ENCODE results near the gene DIABLO. TPM values are rescaled to one million over a fixed set of nuclear protein-coding genes. Genes with fewer than 3 reads are reported as not detected.

The DIABLO gene
- total RNA-seq, 2 donors from 2014 or later, result 77.5 to 81.0 TPM

DNA sequence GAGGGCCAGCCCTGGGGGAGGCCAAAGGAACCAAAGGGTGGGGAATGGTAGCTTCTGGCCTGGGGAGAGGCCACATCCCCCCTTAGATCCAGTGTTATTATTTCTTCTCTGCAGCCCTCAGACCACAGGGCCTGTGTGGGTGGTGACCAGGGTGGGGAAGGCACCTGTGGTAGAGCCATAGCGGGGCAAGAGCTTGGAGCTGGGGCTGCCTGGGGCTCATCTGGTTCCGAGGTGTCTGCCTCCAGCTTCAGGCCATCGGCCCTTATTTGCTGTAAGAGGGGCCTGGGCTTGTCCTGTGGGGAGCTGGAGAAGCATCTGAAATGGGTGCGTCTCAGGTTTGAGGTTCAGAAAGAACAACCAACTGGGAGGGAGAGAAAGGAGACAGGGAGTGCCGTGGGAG lies 24.5 kb downstream of the DIABLO start:
- Histone ChIP-seq H3K36me3 (ENCODE audit: control insufficient read depth, insufficient read depth, low read length) (no peaks in the 10 kb centered on the region), H3K4me3 (ENCODE audit: low read length) (no peak overlapping the region), H3K27ac (ENCODE audit: low read depth, low read length) (no peak overlapping the region), H3K27me3 (ENCODE audit: control insufficient read depth, insufficient read depth, low read length, poor library complexity, severe bottlenecking) (peaks cover 17% of the 10 kb centered on the region), H3K9me3 (ENCODE audit: control insufficient read depth, low read length) (no peaks in the 10 kb centered on the region), H3K4me1 (ENCODE audit: control insufficient read depth, insufficient read depth, low read length) (no peaks in the 10 kb centered on the region), H3K9ac (ENCODE audit: extremely low read depth, low read length, poor library complexity, severe bottlenecking) (no peak overlapping the region)
- no peak overlapping the region for H3K4me3 Mint-ChIP-seq
- no peaks in the 10 kb centered on the region for H3K9me3 Mint-ChIP-seq
- H3K36me3 Mint-ChIP-seq (ENCODE audit: low read depth), result no peaks in the 10 kb centered on the region
- DNase-seq, result peak; percentile 48
- TF ChIP-seq, protein P1, sequence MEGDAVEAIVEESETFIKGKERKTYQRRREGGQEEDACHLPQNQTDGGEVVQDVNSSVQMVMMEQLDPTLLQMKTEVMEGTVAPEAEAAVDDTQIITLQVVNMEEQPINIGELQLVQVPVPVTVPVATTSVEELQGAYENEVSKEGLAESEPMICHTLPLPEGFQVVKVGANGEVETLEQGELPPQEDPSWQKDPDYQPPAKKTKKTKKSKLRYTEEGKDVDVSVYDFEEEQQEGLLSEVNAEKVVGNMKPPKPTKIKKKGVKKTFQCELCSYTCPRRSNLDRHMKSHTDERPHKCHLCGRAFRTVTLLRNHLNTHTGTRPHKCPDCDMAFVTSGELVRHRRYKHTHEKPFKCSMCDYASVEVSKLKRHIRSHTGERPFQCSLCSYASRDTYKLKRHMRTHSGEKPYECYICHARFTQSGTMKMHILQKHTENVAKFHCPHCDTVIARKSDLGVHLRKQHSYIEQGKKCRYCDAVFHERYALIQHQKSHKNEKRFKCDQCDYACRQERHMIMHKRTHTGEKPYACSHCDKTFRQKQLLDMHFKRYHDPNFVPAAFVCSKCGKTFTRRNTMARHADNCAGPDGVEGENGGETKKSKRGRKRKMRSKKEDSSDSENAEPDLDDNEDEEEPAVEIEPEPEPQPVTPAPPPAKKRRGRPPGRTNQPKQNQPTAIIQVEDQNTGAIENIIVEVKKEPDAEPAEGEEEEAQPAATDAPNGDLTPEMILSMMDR (conservative IDR thresholded peaks at IDR 0.05), result no peak
- 91 to 100% methylated on average over 3 to 5 of the region's 5 CpGs for WGBS, 2 experiments (ENCODE audit: insufficient coverage in 1 of 2, insufficient read length in 1 of 2)
- H3K27me3 Mint-ChIP-seq (ENCODE audit: insufficient read depth), result peaks cover 54% of the 10 kb centered on the region
- peaks cover 5% of the 10 kb centered on the region for H3K4me1 Mint-ChIP-seq
- H3K27ac Mint-ChIP-seq, result no peak overlapping the region

DNA sequence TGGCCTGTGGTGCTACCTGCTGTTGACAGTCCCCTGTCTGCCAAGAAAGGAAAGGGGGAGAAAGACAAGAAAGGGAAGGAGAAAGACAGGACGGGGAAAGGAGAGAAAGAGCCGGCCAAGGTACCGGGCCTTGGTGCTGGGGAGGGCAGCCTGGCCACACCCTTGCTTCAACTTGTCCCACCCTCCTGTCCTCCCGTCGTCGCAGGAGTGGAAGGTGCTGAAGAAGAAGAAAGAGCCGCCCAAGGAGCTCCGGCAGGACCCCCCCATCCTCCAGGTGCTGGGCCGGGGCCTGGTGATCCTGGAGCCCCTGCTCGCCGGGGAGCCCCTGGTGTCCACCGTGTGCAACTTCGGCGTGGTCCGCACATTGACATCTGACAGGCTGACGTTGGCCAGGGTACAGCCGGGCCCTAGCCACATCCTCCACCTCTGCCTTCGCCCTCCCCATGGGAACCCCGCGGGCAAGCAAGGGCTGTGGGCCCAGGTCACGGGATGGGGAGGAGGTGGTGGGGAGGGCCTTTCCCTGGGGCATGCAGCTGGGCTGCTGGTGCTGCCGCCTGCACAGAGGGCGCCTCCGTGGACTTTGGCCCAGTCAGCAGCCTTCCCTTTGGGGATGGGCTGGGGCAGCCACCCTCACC lies 25.2 kb downstream of the DIABLO start:
- 88 to 91% methylated on average over 8 to 24 of the region's 24 CpGs for WGBS, 2 experiments (ENCODE audit: insufficient coverage in 1 of 2, insufficient read length in 1 of 2)
- H3K4me3 Mint-ChIP-seq, result no peak overlapping the region
- H3K4me1 Mint-ChIP-seq, result peaks cover 5% of the 10 kb centered on the region
- H3K9me3 Mint-ChIP-seq, result no peaks in the 10 kb centered on the region
- TF ChIP-seq, protein P1 (conservative IDR thresholded peaks at IDR 0.05), result peak; percentile 61
- no peaks in the 10 kb centered on the region for H3K4me1 ChIP-seq (ENCODE audit: control insufficient read depth, insufficient read depth, low read length)
- H3K27me3 ChIP-seq (ENCODE audit: control insufficient read depth, insufficient read depth, low read length, poor library complexity, severe bottlenecking), result peaks cover 17% of the 10 kb centered on the region
- no peaks in the 10 kb centered on the region for H3K36me3 ChIP-seq (ENCODE audit: control insufficient read depth, insufficient read depth, low read length)
- peak; percentile 77 for DNase-seq
- H3K27ac ChIP-seq (ENCODE audit: low read depth, low read length), result no peak overlapping the region
- no peaks in the 10 kb centered on the region for H3K9me3 ChIP-seq (ENCODE audit: control insufficient read depth, low read length)
- H3K36me3 Mint-ChIP-seq (ENCODE audit: low read depth), result no peaks in the 10 kb centered on the region
- peaks cover 50% of the 10 kb centered on the region for H3K27me3 Mint-ChIP-seq (ENCODE audit: insufficient read depth)
- no peak overlapping the region for H3K27ac Mint-ChIP-seq
- H3K9ac ChIP-seq (ENCODE audit: extremely low read depth, low read length, poor library complexity, severe bottlenecking), result no peak overlapping the region
- no peak overlapping the region for H3K4me3 ChIP-seq (ENCODE audit: low read length)

DNA sequence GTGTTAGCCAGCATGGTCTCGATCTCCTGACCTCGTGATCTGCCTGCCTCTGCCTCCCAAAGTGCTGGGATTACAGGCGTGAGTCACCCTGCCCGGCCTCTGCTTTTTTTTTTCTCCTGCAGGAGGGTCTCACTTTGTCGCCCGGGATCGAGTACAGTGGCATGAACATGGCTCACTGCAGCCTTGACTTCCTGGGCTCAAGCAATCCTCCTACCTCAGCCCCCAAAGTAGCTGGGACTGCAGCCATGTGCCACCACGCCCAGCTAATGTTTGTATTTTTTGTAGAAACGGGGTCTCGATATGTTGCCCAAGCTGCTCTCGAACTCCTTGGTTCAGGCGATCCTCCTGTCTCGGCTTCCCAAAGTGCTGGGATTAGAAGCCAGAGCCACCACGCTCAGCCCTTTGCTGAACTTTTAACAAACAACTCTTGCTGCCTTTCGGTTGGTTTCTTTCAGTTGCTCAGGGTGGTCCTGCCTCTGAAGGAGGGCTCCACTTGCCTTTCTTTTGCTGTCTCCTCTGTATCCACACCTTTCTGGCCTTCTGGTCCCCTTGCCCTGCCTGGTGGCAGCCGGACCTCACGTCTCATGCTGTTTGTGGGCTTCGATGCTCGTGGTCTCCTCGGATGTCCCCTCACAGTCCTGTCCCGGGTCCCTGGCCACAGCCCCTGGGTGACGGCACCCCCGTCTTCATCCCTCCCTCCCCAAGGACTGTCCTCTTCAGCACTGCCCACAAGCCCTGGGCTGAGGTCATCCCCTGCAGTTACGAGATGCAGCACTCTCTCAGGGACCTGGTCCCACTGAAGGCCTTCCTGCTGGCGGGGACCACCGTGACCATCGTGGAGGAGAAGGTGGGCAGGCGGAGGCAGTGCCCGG lies 26.1 kb downstream of the DIABLO start:
- H3K4me1 Mint-ChIP-seq, result peaks cover 2% of the 10 kb centered on the region
- H3K9me3 ChIP-seq (ENCODE audit: control insufficient read depth, low read length), result no peaks in the 10 kb centered on the region
- TF ChIP-seq, protein P1 (conservative IDR thresholded peaks at IDR 0.05), result no peak
- 92 to 93% methylated on average over 22 to 29 of the region's 29 CpGs for WGBS, 2 experiments (ENCODE audit: insufficient coverage in 1 of 2, insufficient read length in 1 of 2)
- peak; percentile 53 for DNase-seq
- no peak overlapping the region for H3K9ac ChIP-seq (ENCODE audit: extremely low read depth, low read length, poor library complexity, severe bottlenecking)
- H3K27ac ChIP-seq (ENCODE audit: low read depth, low read length), result no peak overlapping the region
- no peaks in the 10 kb centered on the region for H3K4me1 ChIP-seq (ENCODE audit: control insufficient read depth, insufficient read depth, low read length)
- H3K36me3 Mint-ChIP-seq (ENCODE audit: low read depth), result no peaks in the 10 kb centered on the region
- H3K4me3 Mint-ChIP-seq, result no peak overlapping the region
- H3K27ac Mint-ChIP-seq, result no peak overlapping the region
- H3K9me3 Mint-ChIP-seq, result peaks cover 3% of the 10 kb centered on the region
- no peaks in the 10 kb centered on the region for H3K36me3 ChIP-seq (ENCODE audit: control insufficient read depth, insufficient read depth, low read length)
- no peak overlapping the region for H3K4me3 ChIP-seq (ENCODE audit: low read length)
- peaks cover 45% of the 10 kb centered on the region for H3K27me3 Mint-ChIP-seq (ENCODE audit: insufficient read depth)
- peaks cover 10% of the 10 kb centered on the region for H3K27me3 ChIP-seq (ENCODE audit: control insufficient read depth, insufficient read depth, low read length, poor library complexity, severe bottlenecking)

Measured in endodermal cell (in vitro differentiated cells).